Transverse colon (tissue), 4 donors: Measurements from ENCODE around the gene HOXA3. TPM values are rescaled to one million over a fixed set of nuclear protein-coding genes. Genes with fewer than 3 reads are reported as not detected.

Source experiments
- DNase-seq: peaks from one replicate; pipeline ENCODE4 v3.0.0-alpha.2; 2019
- H3K27ac ChIP-seq, 4 donors: fragments of 200-600 bp; sonication (generic); 2 replicates each; pipeline ENCODE4 v1.5.1; 2016 to 2018; ENCODE audit warnings: inconsistent platforms in 4 of 4
- H3K27me3 ChIP-seq: fragments of 200-600 bp; sonication (generic); 2 replicates; pipeline ENCODE4 v1.5.1; 2017; ENCODE audit warnings: inconsistent platforms
- H3K36me3 ChIP-seq, 4 donors: fragments of 200-600 bp; sonication (generic); 2 replicates each; pipeline ENCODE4 v1.5.1; 2017 to 2019; ENCODE audit warnings: inconsistent platforms in 4 of 4
- H3K4me1 ChIP-seq, 4 donors: fragments of 200-600 bp; sonication (generic); 2 replicates each; pipeline ENCODE4 v1.5.1; 2017 to 2020; ENCODE audit warnings: inconsistent platforms in 4 of 4
- H3K4me3 ChIP-seq, 4 donors: fragments of 200-600 bp; sonication (generic); 1 replicate in 1 of 4; 2 replicates in 3 of 4; pipeline versions ENCODE4 v1.5.1 to v1.6.1; 2017 to 2019; ENCODE audit warnings: inconsistent platforms in 4 of 4
- H3K9me3 ChIP-seq, 2 donors: fragments of 200-600 bp; sonication (generic); 2 replicates each; pipeline ENCODE4 v1.5.1; 2017 to 2019; ENCODE audit warnings: inconsistent platforms in 2 of 2
- EP300 ChIP-seq: sonication (generic); formaldehyde crosslinking; IDR thresholded peaks from one replicate; pipeline ENCODE4 v1.6.1; 2017; ENCODE audit warnings: antibody characterized with exemption, low read depth
- POLR2A ChIP-seq: fragments of 450-650 bp; IDR thresholded peaks from one replicate; pipeline ENCODE4 v1.6.1; 2016; ENCODE audit warnings: antibody characterized with exemption, mild to moderate bottlenecking, moderate library complexity
- POLR2AphosphoS5 ChIP-seq, 3 donors: sonication (generic); formaldehyde crosslinking; IDR thresholded peaks; one replicate each; pipeline ENCODE4 v1.6.1; 2016; ENCODE audit warnings: antibody characterized with exemption in 3 of 3
- WGBS, 2 donors: methylation state at CpG; one replicate each; pipeline ENCODE4 v1.1.5; 2018; ENCODE audit warnings: low coverage in 1 of 2; 5-methylcytosine and 5-hydroxymethylcytosine counted together
- in situ Hi-C, 4 donors: fragments of 200-750 bp; cut with MboI; loops; one replicate each; pipeline versions ENCODE4 v1.15.0 to v1.15.1; 2017; ENCODE audit warnings: low sequenced_read_pairs in 3 of 4, low pct_ligation_motif_present in 1 of 4, low pct_unique_long_range_greater_than_20kb in 1 of 4
- intact Hi-C: fragments of 100-400 bp; cut with DNase I; formaldehyde crosslinking; loops from one replicate; pipeline ENCODE4 v1.15.1; 2023; ENCODE audit warnings: low total_unique reads
- total RNA-seq, 4 donors: library from RNA; depleted of rRNA; stranded (reverse); fragments of >200 nt; gene quantifications; one replicate each; pipeline ENCODE4 v1.1.0, GENCODE V29; 2016
- TF ChIP-seq, protein P1 (sequence below), 5 experiments: fragments of 200-600 bp in 3 of 5; fragments of 450-650 bp in 2 of 5; sonication (generic) in 3 of 5; IDR thresholded peaks; 1 replicate in 2 of 5; 2 replicates in 3 of 5; pipeline ENCODE4 v1.5.1; 2016 to 2017; ENCODE audit warnings: antibody characterized with exemption in 5 of 5, inconsistent platforms in 3 of 5, mild to moderate bottlenecking in 2 of 5, moderate library complexity in 1 of 5

Gene HOXA3
- total RNA-seq, 4 donors from 2014 or later: 14.1 to 27.3 (median 15.7) TPM

DNA sequence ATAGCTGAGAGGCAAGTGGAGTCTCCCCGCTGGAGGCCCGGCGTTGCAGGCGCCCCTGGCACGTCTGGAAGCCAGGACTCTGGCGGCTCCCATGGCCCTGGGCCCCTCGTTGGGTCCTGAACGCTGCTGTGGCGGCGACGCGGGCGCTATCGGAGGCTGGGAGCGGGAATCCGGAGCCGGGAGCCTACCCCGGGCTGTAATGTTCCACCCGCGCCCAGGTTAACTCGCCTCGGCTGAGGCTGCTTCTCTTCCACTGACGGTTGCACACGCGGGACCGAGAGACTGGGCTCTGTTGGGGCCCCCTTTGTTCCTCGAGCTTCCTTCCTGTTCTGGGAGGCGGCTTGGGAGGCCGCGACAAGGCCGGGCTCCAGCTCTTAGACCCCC lies 7.6 kb downstream of the HOXA3 start:
- TF ChIP-seq, protein P1, sequence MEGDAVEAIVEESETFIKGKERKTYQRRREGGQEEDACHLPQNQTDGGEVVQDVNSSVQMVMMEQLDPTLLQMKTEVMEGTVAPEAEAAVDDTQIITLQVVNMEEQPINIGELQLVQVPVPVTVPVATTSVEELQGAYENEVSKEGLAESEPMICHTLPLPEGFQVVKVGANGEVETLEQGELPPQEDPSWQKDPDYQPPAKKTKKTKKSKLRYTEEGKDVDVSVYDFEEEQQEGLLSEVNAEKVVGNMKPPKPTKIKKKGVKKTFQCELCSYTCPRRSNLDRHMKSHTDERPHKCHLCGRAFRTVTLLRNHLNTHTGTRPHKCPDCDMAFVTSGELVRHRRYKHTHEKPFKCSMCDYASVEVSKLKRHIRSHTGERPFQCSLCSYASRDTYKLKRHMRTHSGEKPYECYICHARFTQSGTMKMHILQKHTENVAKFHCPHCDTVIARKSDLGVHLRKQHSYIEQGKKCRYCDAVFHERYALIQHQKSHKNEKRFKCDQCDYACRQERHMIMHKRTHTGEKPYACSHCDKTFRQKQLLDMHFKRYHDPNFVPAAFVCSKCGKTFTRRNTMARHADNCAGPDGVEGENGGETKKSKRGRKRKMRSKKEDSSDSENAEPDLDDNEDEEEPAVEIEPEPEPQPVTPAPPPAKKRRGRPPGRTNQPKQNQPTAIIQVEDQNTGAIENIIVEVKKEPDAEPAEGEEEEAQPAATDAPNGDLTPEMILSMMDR (IDR thresholded peaks at IDR 0.05): no peak
- no peak for TF ChIP-seq POLR2AphosphoS5 (IDR thresholded peaks at IDR 0.05)
- no peak for TF ChIP-seq EP300
- no peak for TF ChIP-seq POLR2A
- Histone ChIP-seq H3K27ac (peak overlapping the region; percentile 95 to 99 (median 98)), H3K36me3 (no peaks in the 10 kb centered on the region), H3K9me3 (no peaks in the 10 kb centered on the region), H3K27me3 (peaks cover 19% of the 10 kb centered on the region), H3K4me1 (peaks cover 0 to 72% (median 62%) of the 10 kb centered on the region in 4 donors), H3K4me3 (peak overlapping the region in 3 of 4 donors; percentile 2 to 77 (median 57))
- intact Hi-C loops (loop anchor here (5.0 kb wide), 2 partner anchors 37 to 287 kb away; no protein-coding TSS in a partner anchor), in situ Hi-C loops (loop anchor here (5.0 to 10.0 kb wide), 2 partner anchors 287 to 290 kb away; no protein-coding TSS in a partner anchor)
- 37% methylated on average over 30 of the region's 31 CpGs; no CpG with 5 or more reads in 1 of the 2 donors for WGBS, 2 donors
- peak; percentile 24 for DNase-seq

DNA sequence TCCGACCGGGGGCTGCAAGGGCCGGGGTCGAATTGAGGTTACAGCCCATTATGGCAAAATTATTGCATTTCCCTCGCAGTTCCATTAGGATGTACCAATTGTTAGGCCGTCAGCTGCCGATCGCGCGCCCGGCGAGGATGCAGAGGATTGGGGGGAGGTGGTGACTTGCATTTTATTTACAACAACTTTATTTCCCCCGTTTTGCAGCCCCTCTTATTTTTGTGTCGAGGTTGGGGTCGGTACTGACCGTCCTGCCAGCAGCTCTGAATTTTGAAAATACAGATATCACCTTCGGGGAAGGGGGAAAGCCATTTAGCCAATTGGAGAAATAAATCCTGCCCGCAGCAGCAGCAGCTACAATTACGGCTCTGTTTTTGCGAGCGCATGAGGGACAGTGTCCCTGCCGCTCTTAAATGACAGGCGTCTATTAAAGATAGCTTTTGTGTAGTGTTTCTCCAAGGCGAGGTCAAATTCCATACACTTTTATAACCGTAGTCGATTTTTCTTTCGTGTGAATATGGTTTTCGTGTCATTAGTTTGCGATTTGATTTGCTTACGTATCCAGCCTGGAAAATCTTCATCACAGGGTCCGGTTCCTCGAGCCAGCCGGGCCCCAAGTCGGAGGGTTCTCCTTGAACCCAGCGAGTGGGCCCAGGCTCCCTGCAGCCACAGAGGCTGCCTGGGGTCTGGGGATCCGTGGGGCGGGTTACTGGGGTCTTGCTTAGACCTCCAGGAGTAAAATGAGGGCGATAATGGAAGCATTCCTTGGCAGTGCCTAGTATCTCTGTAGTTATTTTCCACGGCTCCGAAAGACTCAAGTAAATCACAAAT lies 8.2 kb downstream of the HOXA3 start:
- Histone ChIP-seq H3K4me3 (peak overlapping the region in 3 of 4 donors; percentile 2 to 77 (median 57)), H3K4me1 (peaks cover 0 to 69% (median 58%) of the 10 kb centered on the region in 4 donors), H3K9me3 (no peaks in the 10 kb centered on the region), H3K27me3 (peaks cover 19% of the 10 kb centered on the region), H3K27ac (peak overlapping the region; percentile 95 to 99 (median 98)), H3K36me3 (no peaks in the 10 kb centered on the region)
- intact Hi-C loops: no loop called here
- WGBS, 2 donors: 45 to 54% methylated on average over 11 to 40 of the region's 40 CpGs
- TF ChIP-seq EP300: no peak
- peak; percentile 22 for TF ChIP-seq POLR2A
- TF ChIP-seq, protein P1 (IDR thresholded peaks at IDR 0.05): peak in 2 of 5 experiments; percentile 16 to 18
- TF ChIP-seq POLR2AphosphoS5 (IDR thresholded peaks at IDR 0.05): peak in 1 of 3 donors; percentile 29
- peak; percentile 53 for DNase-seq
- in situ Hi-C loops: loop anchor here (5.0 to 10.0 kb wide), 2 partner anchors 287 to 289 kb away; no protein-coding TSS in a partner anchor

DNA sequence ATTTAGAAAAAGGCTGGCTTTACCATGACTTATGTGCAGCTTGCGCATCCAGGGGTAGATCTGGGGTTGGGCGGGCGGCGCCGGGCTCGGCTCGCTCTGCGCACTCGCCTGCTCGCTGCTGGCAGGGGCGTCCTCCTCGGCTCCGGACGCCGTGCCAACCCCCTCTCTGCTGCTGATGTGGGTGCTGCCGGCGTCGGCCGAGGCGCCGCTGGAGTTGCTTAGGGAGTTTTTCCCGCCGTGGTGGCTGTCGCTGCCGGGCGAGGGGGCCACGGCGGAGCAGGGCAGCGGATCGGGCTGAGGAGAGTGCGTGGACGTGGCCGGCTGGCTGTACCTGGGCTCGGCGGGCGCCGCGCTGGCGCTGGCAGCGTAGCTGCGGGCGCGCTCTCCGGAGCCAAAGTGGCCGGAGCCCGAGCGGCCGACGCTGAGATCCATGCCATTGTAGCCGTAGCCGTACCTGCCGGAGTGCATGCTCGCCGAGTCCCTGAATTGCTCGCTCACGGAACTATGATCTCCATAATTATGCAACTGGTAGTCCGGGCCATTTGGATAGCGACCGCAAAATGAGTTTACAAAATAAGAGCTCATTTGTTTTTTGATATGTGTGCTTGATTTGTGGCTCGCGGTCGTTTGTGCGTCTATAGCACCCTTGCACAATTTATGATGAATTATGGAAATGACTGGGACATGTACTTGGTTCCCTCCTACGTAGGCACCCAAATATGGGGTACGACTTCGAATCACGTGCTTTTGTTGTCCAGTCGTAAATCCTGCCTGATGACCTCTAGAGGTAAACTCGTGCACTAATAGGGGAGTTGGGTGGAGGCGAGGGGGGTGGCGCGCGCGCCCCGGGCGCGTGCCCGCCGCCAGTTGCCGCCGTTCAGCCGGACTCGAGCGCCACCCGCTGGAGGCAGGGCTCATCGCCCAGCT lies 9.1 kb downstream of the HOXA3 start, which contains the start of gene HOXA5:
HOXA5 (minus strand) TSS at position 659 of the 927 bp plus-strand sequence; CDS start at position 585, 74 bp downstream.
- Histone ChIP-seq H3K27ac (peak within 1 kb of the TSS; percentile 95 to 99 (median 98)), H3K27me3 (peaks cover 12% of the 10 kb centered on the region), H3K4me1 (peaks cover 0 to 64% (median 56%) of the 10 kb centered on the region in 4 donors), H3K4me3 (peak within 1 kb of the TSS; percentile 33 to 77 (median 46)), H3K9me3 (no peaks in the 10 kb centered on the region), H3K36me3 (no peaks in the 10 kb centered on the region)
- intact Hi-C loops (no loop called here), in situ Hi-C loops (loop anchor here (5.0 to 10.0 kb wide), 2 partner anchors 286 to 288 kb away; no protein-coding TSS in a partner anchor)
- 40 to 50% methylated on average over 1 to 82 of the region's 86 CpGs for WGBS, 2 donors
- TF ChIP-seq POLR2A (peak; percentile 59), POLR2AphosphoS5 (IDR thresholded peaks at IDR 0.05) (peak; percentile 90 to 95 (median 91)), EP300 (peak; percentile 24)
- TF ChIP-seq, protein P1 (IDR thresholded peaks at IDR 0.05): peak; percentile 80 to 93 (median 83)
- DNase-seq: peak; percentile 84
